Omental fat pad (tissue), 4 donors: ENCODE data around the gene TADA2B. TPM values are rescaled to one million over a fixed set of nuclear protein-coding genes. Genes with fewer than 3 reads are reported as not detected.

ENCODE experiments used
- ATAC-seq: fragments of 150-250 bp; one replicate; pipeline ENCODE4 v1.9.1; 2016; ENCODE audit warnings: mild to moderate bottlenecking, moderate library complexity; ENCODE audit not compliant: low FRiP score
- DNase-seq: peaks from one replicate; pipeline ENCODE4 v3.0.0-alpha.2; 2019; ENCODE audit warnings: low spot score
- CTCF ChIP-seq, 3 donors: fragments of 450-650 bp; IDR thresholded peaks; one replicate each; pipeline ENCODE4 v1.5.1; 2016 to 2017; ENCODE audit warnings: antibody characterized with exemption in 3 of 3, mild to moderate bottlenecking in 3 of 3, moderate library complexity in 2 of 3
- total RNA-seq, 4 donors: library from RNA; depleted of rRNA; stranded (reverse); fragments of >200 nt; gene quantifications; one replicate each; pipeline ENCODE4 v1.1.0, GENCODE V29; 2016

TADA2B gene
- total RNA-seq, 4 donors from 2014 or later = 12.2 to 20.5 (median 16.5) TPM

GRCh38 chr4:7003176-7003878, 39.8 kb upstream of the TADA2B start:
- DNase-seq (no peak), ATAC-seq (no peak)
- no peak for TF ChIP-seq CTCF (IDR thresholded peaks at IDR 0.05)

- TF ChIP-seq CTCF (IDR thresholded peaks at IDR 0.05) = no peak
- no peak for ATAC-seq
- no peak for DNase-seq
Measured at GRCh38 chr4:7003879-7004240, 39.3 kb upstream of the TADA2B start.

- DNase-seq = no peak
- no peak for ATAC-seq
- no peak for TF ChIP-seq CTCF (IDR thresholded peaks at IDR 0.05)
Measured at GRCh38 chr4:7004331-7004730, 38.8 kb upstream of the TADA2B start.

- ATAC-seq (no peak), DNase-seq (no peak)
- no peak for TF ChIP-seq CTCF (IDR thresholded peaks at IDR 0.05)
Measured at GRCh38 chr4:7005571-7005970, 37.6 kb upstream of the TADA2B start.

- no peak for ATAC-seq
- DNase-seq = no peak
- no peak for TF ChIP-seq CTCF (IDR thresholded peaks at IDR 0.05)
Measured at GRCh38 chr4:7006411-7006810, 36.8 kb upstream of the TADA2B start.

GRCh38 chr4:7007142-7007907, 35.8 kb upstream of the TADA2B start:
- DNase-seq = no peak
- TF ChIP-seq CTCF (IDR thresholded peaks at IDR 0.05) = no peak
- ATAC-seq = no peak

- no peak for ATAC-seq
- TF ChIP-seq CTCF (IDR thresholded peaks at IDR 0.05) = no peak
- no peak for DNase-seq
Measured at GRCh38 chr4:7007944-7008343, 35.2 kb upstream of the TADA2B start.
